Activated CD4-positive, alpha-beta T cell treated with anti-CD3 and anti-CD28 coated beads, Interleukin-2, amount 50 U/mL, for 4 hours (primary cell): ENCODE data around the gene IGLON5.

ENCODE experiments used
- DNase-seq, 2 experiments: peaks; one replicate each; pipeline ENCODE4 v3.0.0-alpha.2; 2020

IGLON5 gene

DNA sequence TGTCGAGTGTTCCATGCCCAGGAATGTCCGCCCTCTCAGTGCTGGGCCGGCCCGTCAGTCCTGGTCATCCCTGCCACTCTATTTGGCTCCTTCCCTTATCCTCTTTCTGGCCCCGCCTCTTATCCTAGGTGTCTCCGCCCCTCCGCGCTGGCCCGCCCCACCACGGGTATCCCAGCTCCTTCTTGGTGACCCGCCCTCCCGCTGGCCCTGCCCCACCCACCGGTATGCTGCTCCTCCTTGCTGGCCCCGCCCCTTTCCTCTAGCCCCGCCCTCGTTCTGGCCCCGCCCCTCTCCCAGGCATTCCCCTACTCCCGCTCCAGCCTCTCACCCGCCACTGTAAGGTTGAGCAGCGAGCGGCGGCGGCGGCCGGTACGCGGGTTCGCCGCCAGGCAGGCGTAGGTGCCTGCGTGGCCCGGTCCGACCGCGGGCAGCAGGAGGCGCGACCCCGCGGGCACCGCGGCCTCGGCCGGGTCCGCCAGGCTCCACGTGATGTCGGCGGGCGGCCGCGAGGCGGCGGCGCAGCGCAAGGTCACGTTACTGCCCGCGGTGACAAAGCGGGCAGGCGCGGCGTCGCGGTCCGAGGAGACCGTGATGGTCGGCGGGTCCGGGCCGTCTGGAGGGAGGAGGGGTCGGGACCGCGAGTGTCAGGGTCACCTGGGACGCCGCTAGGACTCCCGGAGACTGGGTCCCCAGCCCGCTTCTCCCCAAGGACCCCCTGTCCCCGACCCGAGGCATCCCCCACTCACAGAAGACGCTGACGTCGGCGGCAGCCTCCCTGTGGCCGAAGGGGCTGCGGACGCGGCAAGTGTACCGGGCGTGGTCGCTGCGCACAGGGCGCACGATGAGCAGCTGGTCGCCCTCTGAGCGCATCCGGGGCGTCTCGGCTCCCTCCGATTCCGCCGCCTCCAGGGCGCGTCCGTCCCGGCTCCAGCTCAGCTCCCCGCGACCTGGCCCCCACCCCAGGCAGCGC is 28.5 kb downstream of the IGLON5 start:
- DNase-seq, result peak; percentile 92

DNA sequence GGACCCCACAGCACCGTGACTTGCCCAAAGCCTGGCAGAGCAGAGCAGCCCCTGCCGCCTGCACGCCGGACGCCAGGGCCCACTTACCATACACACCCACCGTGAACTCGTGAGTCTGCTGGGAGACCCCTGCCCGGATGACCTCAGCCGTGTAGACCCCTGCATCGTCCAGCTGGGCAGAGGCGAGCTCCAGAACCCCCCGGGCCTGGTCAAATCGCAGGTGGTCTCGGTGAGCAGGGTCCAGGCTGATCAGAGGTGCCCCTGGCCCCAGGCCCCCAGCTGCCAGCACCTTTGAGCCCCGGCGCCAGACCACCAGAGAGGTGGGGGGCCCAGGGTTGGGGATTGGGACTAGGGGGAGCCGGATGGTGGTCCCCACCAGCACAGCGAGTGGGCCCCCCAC is 29.6 kb downstream of the IGLON5 start:
- no peak for DNase-seq

DNA sequence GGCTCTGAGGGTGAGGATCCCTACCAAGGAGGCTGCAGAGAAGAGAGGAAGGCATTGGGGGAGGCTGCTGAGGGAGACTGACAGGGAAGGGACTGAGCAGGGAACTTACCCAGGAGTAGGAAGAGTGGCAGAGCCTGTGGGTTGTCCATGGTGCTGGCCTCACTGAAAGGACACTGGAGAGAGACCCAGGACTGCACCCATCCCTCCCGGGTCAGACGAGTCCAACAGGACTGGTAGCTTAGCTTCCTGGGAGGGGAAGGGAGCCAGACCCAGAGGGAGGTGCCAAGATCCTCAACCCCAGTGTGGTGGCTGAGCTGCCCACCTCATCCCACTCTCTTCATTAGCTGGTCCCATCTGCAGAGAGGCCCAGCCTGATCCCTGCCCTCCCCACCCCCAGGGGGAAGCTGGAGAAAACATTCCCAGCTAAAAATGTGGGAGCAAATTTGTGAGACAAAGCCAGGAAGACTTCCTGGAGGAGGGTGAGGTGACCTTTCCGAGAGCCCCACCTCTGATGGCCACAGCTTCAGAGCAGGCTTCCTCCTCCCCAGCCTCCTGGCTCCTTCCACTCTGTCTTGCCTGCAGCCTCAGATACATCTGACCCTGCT is 30.6 kb downstream of the IGLON5 start, which contains the start of gene VSIG10L:
TSS of gene VSIG10L (minus strand) at position 164 of the 605 bp plus-strand sequence. CDS start at position 149, 15 bp downstream.
- no peak for DNase-seq

DNA sequence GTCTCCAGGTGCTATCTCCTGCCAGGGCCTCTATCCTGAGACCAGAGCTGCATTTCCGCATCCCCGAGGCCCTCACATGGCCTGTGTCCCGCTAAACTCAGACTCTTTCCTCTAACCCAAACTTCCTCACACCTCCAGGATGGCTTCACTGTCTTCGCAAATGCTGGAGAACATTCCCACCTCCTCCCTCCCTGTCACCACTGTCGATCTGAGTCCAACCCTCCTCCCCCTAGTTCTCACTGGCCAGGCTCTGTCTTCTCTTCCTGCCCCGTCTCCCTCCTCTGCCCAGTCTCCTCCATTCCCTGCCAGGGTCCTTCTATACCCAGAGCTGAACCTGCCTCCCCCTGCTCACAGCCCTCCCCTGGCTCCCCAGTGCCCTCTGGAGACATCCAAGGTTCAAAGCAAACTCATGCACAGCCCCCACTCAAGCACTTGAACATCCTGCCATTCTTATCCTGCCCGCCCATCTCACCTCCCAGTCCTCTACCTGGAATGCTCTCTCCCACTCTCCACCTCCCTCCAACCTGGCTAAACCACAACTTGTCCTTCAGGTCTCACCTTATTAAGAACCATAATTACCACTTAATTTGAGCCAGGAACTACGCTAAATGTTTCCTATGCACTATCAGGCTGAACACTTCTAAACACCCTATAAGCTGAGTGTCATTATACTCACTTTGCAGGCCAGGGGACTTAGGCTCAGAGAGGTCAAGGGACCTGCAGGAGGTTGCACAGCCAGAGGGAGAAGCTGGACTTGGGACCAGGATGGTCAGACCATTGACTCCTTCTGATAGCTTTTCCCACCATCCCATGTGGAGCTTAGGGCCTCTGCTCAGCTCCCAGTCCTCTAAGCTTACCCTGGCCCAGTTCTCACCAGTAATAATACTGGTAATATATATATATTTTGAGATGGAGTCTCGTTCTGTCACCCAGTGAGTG is 31.5 kb downstream of the IGLON5 start:
- no peak for DNase-seq

DNA sequence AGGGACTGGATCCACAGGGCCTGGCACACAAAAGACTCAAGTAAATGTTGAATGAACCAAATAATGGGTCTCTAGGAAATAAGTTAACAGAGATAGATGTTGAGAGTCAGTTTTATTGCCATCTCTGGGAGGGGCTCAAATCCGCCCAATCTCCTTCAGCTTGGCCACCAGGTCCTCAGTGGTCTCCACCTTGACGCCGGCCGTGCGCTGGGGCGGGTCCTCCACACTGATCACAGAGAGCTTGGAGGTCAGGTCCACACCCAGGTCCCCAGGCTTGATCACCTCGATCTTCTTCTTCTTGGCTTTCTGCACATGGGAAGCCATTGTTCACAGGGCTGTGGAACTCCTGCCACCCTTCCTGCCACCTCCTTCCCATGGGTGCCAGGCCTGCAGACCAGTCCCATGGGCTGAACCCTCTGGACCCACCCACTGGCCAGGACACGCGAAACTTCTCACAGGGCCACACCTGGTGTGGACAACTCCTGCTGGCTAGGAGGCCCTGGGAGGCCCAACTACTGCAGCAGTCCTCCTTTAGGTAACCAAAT is 33.7 kb downstream of the IGLON5 start:
- no peak for DNase-seq

DNA sequence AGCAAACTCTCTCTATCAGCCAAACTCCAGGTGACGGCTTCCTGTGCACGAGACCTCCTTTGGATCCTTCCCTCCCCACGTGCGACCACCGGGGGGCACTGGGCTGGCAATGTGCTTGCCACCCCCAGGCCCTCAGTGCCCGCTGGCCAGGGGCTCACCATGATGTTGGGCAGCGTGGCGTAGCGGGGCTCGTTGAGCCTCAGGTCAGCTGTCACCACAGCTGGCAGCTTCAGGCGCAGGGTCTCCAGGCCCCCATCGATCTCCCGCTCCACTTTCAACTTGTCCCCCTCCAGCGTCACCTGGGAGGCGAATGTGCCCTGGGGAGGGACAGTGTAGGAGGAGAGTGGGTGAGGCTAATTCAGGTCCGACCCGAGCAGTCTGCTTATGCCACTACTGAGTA is 35.3 kb downstream of the IGLON5 start:
- DNase-seq, result no peak

DNA sequence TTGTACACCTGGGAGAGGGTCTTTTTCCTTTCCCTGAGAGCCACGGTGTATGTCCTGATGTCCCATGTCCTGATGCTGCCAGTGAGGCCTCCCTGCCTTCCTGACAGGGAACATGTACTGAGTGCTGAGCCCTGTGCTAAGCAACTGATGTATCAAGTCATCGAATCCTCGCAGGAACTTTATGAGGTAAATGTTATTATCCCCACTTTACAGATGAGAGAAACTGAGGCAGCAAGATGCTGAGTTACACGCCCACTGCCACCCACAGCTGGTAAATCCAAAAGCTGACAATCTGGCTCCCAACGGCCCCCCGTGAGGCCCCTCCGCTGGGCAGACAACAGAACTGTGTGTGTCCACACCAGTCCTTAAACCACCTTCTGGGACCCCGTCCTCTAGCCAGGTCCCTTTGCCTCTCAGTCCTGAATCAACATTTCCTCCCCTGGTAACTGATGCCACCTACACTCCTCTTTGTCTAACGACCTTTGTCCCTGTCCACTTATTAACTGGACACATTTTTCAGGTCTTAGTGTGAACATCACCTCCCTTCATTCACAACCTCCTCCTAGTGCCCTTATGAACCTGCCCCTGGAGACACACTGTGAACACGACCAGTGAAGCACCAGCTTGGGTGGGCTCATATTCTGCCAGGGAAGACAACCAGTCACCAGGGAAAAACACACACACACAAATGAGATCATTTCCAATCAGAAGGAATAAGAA is 35.9 kb downstream of the IGLON5 start:
- no peak for DNase-seq

DNA sequence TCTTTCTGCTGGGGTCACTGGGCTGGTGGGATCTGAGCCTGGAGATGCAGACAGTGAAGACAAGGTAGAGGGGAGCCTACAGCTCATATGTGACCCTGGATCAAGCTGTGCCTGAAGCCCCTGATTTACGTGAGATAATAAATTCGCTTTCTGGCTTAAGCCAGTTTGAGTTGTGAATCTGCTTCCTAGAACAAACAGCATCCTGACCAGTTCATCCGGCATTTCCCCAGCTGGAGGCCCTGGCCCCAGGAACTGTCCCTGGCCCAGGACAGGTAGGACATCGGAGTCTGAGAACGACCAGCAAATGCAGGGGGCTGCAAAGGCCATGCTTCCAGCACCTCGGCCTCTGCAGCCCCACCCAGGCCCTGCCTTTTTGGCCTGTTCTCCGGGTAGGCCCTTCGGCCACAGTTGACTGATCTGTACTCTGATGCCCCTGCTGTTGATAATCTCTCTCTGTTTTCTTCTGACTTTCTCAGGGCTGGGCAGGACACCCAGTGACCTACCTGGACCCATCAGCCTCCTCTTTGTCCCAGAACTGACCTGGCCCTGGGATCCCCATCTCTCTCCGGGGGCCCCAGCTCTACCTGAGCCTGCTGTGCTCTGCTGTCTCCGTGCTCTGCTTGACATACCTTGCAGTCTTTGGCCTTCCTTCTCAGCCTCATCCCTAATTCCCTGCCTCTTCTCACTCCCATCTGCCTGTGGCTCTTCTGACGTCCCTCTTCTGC is 40.0 kb downstream of the IGLON5 start:
- no peak for DNase-seq

DNA sequence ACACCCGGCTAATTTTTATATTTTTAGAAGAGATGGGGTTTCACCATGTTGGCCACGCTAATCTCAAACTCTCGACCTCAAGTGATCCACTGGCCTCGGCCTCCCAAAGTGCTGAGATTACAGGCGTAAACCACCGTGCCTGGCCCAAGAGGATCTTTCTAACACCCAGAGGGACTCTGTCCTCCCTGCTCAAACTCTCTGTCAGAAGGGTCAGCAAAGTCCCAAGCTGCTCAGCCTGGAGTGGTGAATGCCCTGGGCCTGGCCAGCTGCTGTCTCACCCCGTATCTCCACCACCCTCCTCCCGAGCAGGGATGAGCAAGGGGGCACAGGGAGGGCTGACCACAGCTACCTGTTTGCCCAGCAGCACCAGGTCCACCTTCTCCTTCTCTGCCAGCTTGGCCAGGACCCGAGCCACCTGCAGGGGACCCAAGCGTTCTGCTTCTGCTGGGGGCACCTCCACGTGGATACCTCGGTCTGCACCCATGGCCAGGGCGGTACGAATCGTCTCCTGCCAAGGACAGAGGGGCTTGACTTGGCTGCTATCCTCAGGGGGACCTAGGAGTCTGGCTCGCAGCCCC is 41.4 kb downstream of the IGLON5 start:
- DNase-seq, result no peak

DNA sequence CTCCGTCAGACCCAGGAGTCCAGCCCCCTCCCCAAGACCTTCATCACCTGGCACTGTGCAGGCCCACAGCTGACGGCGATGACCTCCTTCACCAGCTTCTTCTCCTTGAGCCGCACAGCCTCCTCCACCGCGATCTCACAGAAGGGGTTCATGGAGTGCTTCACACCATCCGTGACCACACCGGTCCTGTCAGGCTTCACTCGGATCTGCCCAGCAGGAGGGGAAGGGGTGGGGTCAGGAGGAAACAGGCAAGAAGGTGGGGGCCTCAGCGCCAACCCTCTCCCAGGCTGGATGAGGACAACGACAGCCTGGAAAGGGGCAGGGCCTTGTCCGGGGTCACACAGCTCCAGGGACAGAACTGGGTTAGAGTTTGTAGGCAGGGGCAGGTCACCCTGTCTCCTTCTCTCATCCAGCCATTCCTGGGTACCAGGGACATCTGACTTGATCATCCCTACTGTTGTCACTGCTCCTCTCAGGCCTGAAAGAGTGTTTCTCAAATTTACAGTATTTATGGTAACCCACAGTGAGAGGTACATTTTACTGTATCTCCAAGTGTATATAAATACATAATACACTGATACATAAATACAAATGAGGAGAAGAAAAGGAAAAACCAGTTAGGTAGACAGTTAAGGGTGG is 42.8 kb downstream of the IGLON5 start:
- no peak for DNase-seq

DNA sequence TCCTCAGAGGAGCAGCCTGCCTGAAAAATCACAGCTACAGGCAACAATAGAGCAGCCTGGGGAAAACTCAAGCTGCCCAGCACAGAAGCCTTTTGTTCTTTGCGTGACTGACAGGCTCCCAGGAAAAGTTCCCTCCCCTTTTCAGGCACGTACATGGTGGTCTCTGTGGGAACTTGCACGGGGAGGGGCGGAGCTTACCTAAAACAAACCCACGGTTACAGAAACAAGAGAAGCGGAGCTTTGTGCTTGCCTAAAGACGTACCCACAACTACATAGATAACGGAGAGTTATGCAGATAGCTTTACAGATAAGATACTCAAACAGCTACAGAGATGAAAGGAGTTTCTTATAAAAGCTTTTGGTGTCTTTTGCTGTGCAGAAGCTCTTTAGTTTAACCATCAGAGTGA is 43.3 kb downstream of the IGLON5 start:
- DNase-seq, result no peak

DNA sequence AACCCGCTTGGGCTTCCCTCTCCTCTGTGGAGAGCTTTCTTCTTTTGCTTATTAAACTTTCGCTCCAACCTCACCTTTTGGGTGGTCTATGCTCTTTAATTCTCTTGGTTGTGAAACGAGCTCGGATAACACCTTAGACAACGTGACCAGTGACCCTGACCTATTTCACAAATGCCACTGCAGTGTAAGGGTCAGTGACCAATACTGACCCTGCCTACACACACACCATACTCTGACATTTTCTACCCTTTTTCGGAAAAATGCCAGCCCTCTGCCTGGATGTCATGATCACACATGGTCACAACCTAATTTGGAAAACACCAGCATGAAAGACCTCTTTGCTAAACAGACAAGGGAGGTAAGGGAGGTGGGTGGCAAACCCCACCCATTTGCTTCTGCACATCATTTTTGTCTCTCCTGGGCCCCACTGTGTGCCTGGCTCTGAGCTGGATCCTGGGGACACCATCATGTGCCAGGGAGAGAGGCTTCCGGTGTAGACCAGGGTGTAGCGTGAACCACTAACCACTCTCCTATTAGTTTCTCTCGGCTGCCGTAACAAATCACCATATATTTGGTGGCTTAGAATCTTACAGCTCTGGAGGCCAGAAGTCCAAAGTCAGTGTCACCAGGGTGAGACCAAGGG is 44.8 kb downstream of the IGLON5 start:
- DNase-seq, result no peak

DNA sequence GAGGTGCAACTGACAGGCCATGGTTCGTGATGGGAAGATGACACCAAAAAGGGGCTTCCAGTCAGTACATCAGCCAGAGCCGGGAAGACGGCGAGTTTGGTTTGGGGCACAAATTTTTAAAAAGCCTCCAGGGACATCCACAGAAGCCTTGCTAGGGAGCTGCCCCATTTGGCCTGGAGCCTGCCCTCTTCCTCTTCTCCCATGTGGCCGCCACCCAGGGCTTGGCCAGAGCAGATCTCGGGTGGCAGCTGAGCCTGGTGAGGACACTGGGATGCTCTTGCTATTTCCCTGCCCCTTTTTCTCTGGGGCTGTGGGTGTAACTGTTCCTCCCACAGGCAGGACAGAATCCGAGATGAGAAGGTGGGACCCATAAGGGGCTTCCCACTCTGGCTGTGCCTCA is 46.5 kb downstream of the IGLON5 start:
- no peak for DNase-seq

DNA sequence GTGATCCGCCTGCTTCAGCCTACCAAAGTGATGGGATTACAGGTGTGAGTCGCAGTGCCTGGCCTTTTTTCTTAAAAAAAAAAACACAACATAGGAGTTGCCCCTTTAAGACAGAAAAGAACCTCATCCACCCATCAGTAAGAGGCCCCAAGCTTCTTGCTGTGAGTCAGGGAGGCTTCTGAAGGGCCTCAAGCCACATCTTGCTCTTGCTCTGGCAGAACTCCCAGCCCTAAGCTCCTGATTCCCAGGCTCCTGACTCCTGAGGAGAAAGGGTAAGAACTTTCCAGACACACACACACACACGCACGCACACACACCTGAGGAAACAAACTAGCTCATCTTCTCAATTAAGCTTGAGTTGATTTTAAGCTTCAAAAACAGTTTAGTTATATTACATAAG is 47.9 kb downstream of the IGLON5 start:
- DNase-seq, result no peak

DNA sequence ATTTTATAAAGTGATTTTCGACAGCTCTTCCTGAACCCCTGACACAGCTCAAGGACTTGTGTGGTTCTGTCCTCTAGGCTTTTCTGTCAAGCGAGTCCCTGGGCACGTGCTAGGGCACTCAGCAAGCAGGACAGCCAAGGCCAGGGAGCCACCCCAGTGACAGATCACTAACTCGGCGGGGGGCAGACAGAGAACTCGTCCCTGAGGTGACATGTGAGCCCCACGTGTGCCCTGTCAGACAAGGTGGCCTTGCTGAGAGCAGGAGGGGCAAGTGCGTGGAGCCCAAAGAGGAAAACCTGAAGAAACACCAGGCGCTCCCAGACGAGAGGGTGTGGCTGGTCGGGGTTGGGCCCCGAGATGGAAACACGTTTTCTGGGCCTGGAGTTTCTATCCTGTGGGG is 49.8 kb downstream of the IGLON5 start:
- no peak for DNase-seq

DNA sequence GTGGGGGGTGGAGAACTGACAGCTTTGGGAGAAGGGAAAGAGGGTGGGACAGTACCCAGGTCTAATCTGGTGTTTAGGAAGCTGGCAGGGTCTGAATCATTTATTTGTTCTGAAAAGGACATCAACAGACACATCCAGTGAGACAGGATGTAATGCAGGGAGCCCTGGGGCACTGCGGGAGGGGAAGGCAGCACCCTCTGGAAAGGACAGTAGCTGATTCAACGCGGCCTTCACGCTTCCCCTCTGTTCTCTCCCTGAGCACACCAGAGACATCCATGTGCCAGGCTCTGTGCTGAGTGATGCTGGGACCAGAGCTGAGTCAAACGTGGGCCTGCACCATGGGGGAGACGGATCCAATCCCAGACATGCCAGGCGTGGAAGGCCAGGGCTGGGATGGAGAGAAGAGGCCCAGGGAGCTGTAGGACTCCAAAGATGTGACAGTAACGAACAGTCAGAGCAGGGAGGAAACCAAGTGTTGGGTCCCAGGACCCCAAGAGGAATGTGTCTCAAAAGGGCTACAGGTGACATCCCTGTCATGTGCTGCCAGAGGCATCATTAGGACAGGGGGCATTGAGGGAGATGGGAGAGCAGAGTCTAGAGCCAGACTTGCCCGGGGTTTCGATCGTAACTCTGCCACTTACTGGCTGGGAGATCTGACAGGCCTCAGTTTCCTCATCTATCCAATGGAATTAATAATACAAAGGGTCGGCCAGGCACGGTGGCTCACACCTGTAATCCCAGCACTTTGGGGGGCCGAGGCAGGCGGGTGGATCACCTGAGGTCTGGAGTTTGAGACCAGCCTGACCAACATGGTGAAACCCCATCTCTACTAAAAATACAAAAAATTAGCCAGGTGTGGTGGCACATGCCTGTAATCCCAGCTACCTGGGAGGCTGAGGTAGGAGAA is 53.0 kb downstream of the IGLON5 start:
- no peak for DNase-seq

DNA sequence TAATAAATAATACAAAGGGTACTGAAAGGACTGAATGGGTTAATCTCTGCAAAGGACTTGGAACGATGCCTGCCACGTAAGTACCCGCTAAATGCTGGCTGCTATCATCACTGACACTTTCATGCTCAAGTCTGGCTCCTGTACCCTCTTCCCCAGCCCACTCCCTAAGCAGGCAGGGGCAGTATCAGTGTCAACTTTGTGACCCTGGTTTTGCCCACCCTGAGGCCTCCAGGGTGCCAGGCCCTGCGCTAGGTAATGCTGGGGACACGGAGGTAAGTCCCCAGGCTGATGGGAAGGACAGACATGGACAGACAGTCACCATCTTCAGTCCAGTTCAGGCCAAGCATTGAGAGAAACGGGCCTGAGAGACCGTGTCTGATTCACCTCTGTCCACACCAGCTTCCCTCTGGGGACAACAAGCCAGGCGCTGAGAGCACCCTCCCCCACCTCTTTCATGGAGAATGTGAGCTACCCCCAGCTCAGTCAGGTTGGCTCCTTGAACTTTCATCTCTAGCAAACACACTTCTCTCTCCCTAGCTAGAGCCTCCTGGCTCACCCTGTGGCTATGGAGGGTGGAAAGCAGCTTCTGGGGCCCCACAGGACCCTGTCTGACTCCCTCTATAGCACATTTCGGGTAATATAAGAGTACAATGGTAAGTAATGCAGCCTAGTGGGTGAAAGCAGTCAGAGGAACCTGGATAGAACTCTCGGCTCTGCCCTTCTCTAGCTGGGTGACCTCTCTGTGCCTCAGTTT is 53.9 kb downstream of the IGLON5 start:
- no peak for DNase-seq

DNA sequence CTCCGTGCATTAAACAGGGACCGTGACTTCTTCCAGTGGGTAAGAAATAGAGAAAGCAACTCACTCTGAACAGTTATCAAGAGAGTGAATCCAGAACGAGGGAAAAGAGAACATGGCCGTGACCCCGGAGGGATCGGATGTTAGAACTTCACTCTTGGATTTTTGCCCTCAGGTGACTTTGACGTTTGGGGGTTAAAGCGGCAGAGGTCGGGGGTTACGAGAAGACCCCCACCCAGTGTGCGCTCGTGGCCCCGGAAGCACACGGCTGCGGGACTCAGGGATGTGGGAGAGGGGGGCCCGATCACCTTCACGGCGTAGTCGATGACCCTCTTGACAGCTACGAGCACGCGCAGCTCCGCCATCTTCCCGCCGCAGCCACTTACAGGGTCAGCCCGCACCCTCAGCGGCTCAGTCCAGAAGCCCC is 54.5 kb downstream of the IGLON5 start, which contains the start of gene ETFB:
TSS of gene ETFB (minus strand) at position 424 of the 424 bp plus-strand sequence. CDS start at position 362, 62 bp downstream.
- no peak for DNase-seq
